HG02588 (cell line): ENCODE results near the gene OR8B12.

Source experiments
- ATAC-seq: cut with Tn5 transposase; IDR thresholded peaks from one replicate; pipeline ENCODE4 v1.9.1; 2021; ENCODE audit warnings: mild to moderate bottlenecking, moderate library complexity; ENCODE audit not compliant: unreplicated experiment

Gene OR8B12

GRCh38 chr11:124543554-124543953 lies at the start of gene OR8B12:
TSS of gene OR8B12 (minus strand) at chr11:124543654. CDS start at chr11:124543654, 0 bp downstream.
- no peak for ATAC-seq

- ATAC-seq = no peak
Measured at GRCh38 chr11:124592627-124593026, 49.2 kb upstream of the OR8B12 start.

GRCh38 chr11:124591430-124591829 lies 48.0 kb upstream of the OR8B12 start:
- ATAC-seq = no peak

- no peak for ATAC-seq
Measured at GRCh38 chr11:124586238-124586860, 42.9 kb upstream of the OR8B12 start.

- no peak for ATAC-seq
Measured at GRCh38 chr11:124584681-124585372, 41.4 kb upstream of the OR8B12 start.

- no peak for ATAC-seq
Measured at GRCh38 chr11:124583781-124584180, 40.3 kb upstream of the OR8B12 start.

- no peak for ATAC-seq
Measured at GRCh38 chr11:124582565-124582964, 39.1 kb upstream of the OR8B12 start.

GRCh38 chr11:124581817-124582216 lies 38.4 kb upstream of the OR8B12 start:
- no peak for ATAC-seq

- ATAC-seq = no peak
Measured at GRCh38 chr11:124578761-124579160, 35.3 kb upstream of the OR8B12 start.

GRCh38 chr11:124577716-124578427 lies 34.4 kb upstream of the OR8B12 start:
- ATAC-seq = no peak

- no peak for ATAC-seq
Measured at GRCh38 chr11:124570160-124570559, 26.7 kb upstream of the OR8B12 start.

- no peak for ATAC-seq
Measured at GRCh38 chr11:124569697-124570096, 26.2 kb upstream of the OR8B12 start, which contains the start of gene OR8A1. TSS of gene OR8A1 (plus strand) at chr11:124569997. CDS start at chr11:124570120, 123 bp downstream.

GRCh38 chr11:124556828-124557227 lies 13.4 kb upstream of the OR8B12 start:
- ATAC-seq = no peak

GRCh38 chr11:124551987-124552386 lies 8.5 kb upstream of the OR8B12 start:
- ATAC-seq = no peak

- ATAC-seq = no peak
Measured at GRCh38 chr11:124551189-124551588, 7.7 kb upstream of the OR8B12 start.

GRCh38 chr11:124543145-124543544 lies 309 bp downstream of the OR8B12 start:
- no peak for ATAC-seq

- ATAC-seq = no peak
Measured at GRCh38 chr11:124541204-124541603, 2.2 kb downstream of the OR8B12 start.

GRCh38 chr11:124538019-124538418 lies 5.4 kb downstream of the OR8B12 start:
- ATAC-seq = no peak

GRCh38 chr11:124536520-124536919 lies 6.9 kb downstream of the OR8B12 start:
- no peak for ATAC-seq

- ATAC-seq = no peak
Measured at GRCh38 chr11:124535552-124536232, 7.8 kb downstream of the OR8B12 start.

GRCh38 chr11:124534051-124534450 lies 9.4 kb downstream of the OR8B12 start:
- ATAC-seq = no peak
